GM13977 (cell line): ENCODE measurements around the gene EPC1.

Experiments
- DNase-seq: peaks from one replicate; pipeline ENCODE4 v3.0.0; 2012; ENCODE audit warnings: low spot score
- in situ Hi-C: fragments of 300-500 bp; cut with MboI; formaldehyde crosslinking; loops from one replicate; pipeline ENCODE4 v1.12.0; 2022; ENCODE audit warnings: low sequenced_read_pairs, low pct_unique_long_range_greater_than_20kb, mixed read lengths, inconsistent platforms; ENCODE audit not compliant: unreplicated experiment
- TF ChIP-seq, protein P1 (sequence below): IDR thresholded peaks from 2 replicates; pipeline ENCODE4 v1.5.1; 2012; ENCODE audit warnings: mild to moderate bottlenecking, control low read depth; ENCODE audit not compliant: insufficient read depth; ENCODE audit errors: extremely low read depth, missing control alignments

Gene EPC1

DNA sequence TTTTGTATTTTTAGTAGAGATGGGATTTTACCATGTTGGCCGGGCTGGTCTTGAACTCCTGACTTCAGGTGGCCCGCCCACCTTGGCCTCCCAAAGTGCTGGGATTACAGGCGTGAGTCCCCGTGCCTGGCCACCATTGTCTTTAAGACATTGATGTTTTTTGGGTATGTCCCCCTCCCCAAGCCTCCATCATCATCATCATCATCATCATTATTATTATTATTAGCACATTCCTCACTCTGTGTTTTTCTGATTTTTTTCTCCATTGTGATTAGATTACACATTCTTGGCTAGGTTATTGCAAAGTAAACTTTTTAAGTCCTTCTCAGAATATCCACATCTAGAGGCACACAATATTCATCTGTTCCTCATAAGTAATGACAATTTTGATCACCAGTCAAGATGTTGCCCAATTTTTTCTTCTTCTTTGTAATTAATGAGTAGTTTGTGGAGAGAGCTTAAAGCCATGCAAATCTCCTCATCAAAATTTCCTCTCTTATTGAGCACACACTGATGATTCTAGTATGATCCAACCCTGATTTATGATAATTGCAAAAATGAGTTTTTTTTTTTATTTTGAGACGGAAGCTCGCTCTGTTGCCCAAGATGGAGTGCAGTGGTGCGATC, 47.5 kb downstream of the EPC1 start:
- in situ Hi-C loops: no loop called here
- no peak for DNase-seq
- TF ChIP-seq, protein P1, sequence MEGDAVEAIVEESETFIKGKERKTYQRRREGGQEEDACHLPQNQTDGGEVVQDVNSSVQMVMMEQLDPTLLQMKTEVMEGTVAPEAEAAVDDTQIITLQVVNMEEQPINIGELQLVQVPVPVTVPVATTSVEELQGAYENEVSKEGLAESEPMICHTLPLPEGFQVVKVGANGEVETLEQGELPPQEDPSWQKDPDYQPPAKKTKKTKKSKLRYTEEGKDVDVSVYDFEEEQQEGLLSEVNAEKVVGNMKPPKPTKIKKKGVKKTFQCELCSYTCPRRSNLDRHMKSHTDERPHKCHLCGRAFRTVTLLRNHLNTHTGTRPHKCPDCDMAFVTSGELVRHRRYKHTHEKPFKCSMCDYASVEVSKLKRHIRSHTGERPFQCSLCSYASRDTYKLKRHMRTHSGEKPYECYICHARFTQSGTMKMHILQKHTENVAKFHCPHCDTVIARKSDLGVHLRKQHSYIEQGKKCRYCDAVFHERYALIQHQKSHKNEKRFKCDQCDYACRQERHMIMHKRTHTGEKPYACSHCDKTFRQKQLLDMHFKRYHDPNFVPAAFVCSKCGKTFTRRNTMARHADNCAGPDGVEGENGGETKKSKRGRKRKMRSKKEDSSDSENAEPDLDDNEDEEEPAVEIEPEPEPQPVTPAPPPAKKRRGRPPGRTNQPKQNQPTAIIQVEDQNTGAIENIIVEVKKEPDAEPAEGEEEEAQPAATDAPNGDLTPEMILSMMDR: no peak

DNA sequence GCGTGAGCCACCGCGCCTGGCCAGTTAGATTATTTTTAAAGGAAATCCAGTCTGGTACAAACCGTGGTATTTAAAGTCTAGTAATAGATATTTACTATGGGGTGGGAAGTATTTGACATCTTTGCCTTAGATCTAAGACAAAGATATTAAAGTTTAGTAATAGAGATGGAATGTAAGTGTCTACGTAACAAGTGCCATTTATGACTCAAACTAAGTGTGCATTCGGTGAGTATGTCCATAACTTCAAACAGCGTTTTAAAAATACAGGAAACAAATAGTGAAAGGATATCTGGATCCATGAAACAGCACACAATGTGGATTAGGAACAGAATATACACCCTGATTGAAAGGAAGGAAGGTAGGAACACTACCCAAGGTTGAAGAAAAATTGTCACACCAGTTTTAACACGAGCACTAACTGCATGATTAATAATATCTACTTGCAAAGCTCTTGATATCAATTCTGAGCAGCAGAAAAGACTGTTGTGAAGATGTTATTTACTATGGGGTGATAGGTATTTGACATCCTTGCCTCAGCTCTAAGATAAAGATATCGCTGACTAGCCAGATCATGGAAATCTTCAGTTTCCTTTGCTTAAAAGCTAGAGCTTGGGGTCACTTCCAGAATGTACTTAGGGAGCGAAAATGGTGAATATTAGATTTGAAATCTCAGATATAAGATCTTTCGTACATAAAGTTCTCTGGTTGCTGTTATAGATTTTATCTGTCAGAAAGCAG, 48.7 kb downstream of the EPC1 start:
- TF ChIP-seq, protein P1: no peak
- no peak for DNase-seq

DNA sequence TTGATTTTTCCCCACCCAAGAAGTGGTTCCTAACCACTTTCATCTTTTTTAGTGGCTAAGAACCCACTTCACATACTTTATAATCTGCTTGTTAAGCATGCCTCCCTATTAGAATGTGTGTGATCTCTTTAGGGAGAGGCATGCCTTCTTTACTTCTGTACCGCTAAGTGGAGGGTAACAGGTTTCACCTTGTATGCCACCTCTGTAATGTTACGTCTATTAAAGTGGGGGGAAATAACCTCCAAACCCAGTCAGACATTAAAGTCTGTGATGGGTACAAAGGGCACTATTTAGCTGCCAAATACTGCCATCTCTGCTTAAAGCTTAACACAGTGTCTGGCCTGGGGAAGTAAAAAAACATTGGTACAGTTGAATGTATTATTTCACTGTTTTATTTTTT, 51.9 kb downstream of the EPC1 start:
- in situ Hi-C loops: no loop called here
- DNase-seq: no peak

More for the DNA sequence above, 48.7 kb downstream of the EPC1 start:
- in situ Hi-C loops: no loop called here

DNA sequence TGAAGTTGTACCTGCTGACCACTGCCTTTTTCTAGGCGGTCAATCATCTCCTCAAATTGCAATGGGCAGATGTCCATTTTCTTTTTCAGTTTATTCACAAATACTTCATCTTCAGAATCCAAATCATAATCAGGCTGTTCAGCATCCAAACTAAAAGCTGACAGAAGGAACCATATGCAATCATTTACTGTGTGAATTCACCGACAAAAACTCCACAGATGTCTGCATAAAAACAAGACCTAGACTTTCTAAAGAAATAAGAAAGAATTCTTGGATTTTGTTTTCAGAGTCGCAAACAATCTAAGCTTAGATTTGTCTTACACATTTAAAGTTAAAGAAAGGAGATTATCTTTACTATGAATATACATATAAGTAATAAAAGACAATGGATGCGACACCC, 53.4 kb downstream of the EPC1 start:
- DNase-seq: no peak
- TF ChIP-seq, protein P1: no peak
- in situ Hi-C loops: no loop called here

More for the DNA sequence above, 51.9 kb downstream of the EPC1 start:
- TF ChIP-seq, protein P1: no peak

DNA sequence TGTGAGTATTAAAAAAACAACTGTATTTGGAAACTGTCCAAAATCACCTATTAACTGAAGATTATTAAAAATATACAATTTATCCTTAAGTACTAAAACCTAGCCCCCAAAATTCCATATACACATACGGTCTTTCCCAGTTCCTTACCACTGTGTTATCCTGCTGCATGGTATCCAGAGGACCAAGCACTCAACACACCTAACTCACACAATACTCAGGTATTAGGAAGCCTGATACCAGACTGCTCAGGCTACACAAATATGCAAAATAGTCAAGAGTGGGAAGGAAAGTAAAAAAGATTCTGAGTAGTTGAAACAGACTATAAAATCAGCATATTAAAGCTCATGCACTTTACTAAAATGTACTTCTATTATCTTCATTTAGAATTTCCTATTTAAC, 67.2 kb downstream of the EPC1 start:
- in situ Hi-C loops: no loop called here

DNA sequence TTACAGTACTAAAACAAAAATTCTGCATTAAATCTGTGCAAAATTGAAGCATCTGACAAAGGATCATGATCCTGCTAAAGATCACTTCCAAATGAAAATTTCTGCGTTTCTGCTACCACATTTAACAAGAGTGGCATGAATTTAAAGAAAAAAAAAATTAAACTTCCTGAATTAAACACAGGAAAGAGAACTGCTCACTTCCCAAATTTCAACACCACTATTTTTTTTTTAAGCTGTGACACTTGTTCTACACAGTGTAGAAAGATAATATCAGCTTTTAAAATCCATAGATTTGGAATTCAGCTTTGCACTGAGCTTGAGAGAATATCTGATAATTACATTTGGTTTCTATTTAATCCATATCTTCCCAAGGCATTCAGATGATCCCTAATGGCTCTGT, 73.6 kb downstream of the EPC1 start:
- in situ Hi-C loops: no loop called here
- no peak for DNase-seq
- TF ChIP-seq, protein P1: no peak

More for the DNA sequence above, 67.2 kb downstream of the EPC1 start:
- no peak for DNase-seq
- TF ChIP-seq, protein P1: no peak
